B cell (primary cell): Measurements from ENCODE around the gene TMEM43. TPM values are rescaled to one million over a fixed set of nuclear protein-coding genes. Genes with fewer than 3 reads are reported as not detected.

Source experiments
- ATAC-seq: fragments of 200-7000 bp; cut with Tn5 transposase; one replicate; pipeline ENCODE4 v1.10.0; 2021; ENCODE audit warnings: low read depth, mild to moderate bottlenecking, moderate number of reproducible peaks, moderate library complexity
- CTCF ChIA-PET: fragments of 350-600 bp; sonication (Branson Sonifier 250); formaldehyde crosslinking; loops from one replicate; lab custom pipeline; 2021; ENCODE audit warnings: antibody characterized with exemption, inconsistent platforms; lab: Charles Lee
- POLR2A ChIA-PET: fragments of 350-600 bp; sonication (Branson Sonifier 250); formaldehyde crosslinking; loops from one replicate; lab custom pipeline; 2021; ENCODE audit warnings: antibody characterized with exemption; lab: Charles Lee
- DNase-seq: peaks from one replicate; pipeline ENCODE4 v3.0.0; 2013
- H2AFZ ChIP-seq: 2 replicates; pipeline ENCODE4 v1.6.1; 2012; ENCODE audit warnings: mild to moderate bottlenecking, low read depth, low read length; ENCODE audit not compliant: insufficient read depth, poor library complexity, severe bottlenecking
- H3K27ac ChIP-seq, 2 donors: 1 replicate in 1 of 2; 2 replicates in 1 of 2; pipeline ENCODE4 v1.5.1; 2012 to 2013; ENCODE audit warnings: low read length in 2 of 2, mild to moderate bottlenecking in 2 of 2, moderate library complexity in 1 of 2
- H3K27me3 ChIP-seq, 4 experiments: fragments of 200-600 bp in 1 of 4; sonication (generic) in 1 of 4; replicated peaks in 1 of 4; 1 replicate in 2 of 4; 2 replicates in 2 of 4; pipeline versions ENCODE4 v1.6.1 to v1.7.0; 2013 to 2016; ENCODE audit warnings: low read length in 3 of 4, mild to moderate bottlenecking in 2 of 4, mixed read lengths in 1 of 4, moderate library complexity in 1 of 4; ENCODE audit not compliant: insufficient read depth in 4 of 4, control insufficient read depth in 3 of 4; ENCODE audit errors: control extremely low read depth in 1 of 4
- H3K36me3 ChIP-seq, 2 experiments: replicated peaks in 1 of 2; 1 replicate in 1 of 2; 2 replicates in 1 of 2; pipeline versions ENCODE4 v1.6.1 to v1.7.1; 2013; ENCODE audit warnings: low read length in 1 of 2; ENCODE audit not compliant: insufficient read depth in 2 of 2, control insufficient read depth in 1 of 2; ENCODE audit errors: control extremely low read depth in 1 of 2, extremely low read depth in 1 of 2
- H3K4me1 ChIP-seq, 2 donors: fragments of 200-600 bp in 1 of 2; sonication (generic) in 1 of 2; 1 replicate in 1 of 2; 2 replicates in 1 of 2; pipeline versions ENCODE4 v1.5.1 to v1.6.1; 2013 to 2017; ENCODE audit warnings: low read length in 2 of 2; ENCODE audit not compliant: control insufficient read depth in 2 of 2, insufficient read depth in 2 of 2
- H3K4me2 ChIP-seq: replicated peaks from 2 replicates; pipeline ENCODE3; 2012; ENCODE audit warnings: mild to moderate bottlenecking, low read depth, low read length; ENCODE audit not compliant: poor library complexity, severe bottlenecking
- H3K4me3 ChIP-seq, 5 experiments: fragments of 200-600 bp in 1 of 5; sonication (generic) in 1 of 5; 1 replicate in 3 of 5; 2 replicates in 2 of 5; pipeline versions ENCODE4 v1.5.1 to v1.7.0; 2011 to 2016; ENCODE audit warnings: low read length in 4 of 5, mild to moderate bottlenecking in 4 of 5, low read depth in 2 of 5, control low read depth in 1 of 5, moderate library complexity in 1 of 5; ENCODE audit not compliant: insufficient read depth in 1 of 5; ENCODE audit errors: control extremely low read depth in 1 of 5, extremely low read depth in 1 of 5
- H3K79me2 ChIP-seq: fragments of 200-600 bp; sonication (generic); one replicate; pipeline ENCODE4 v1.6.0; 2016; ENCODE audit warnings: low read length; ENCODE audit not compliant: control insufficient read depth, insufficient read depth
- H3K9ac ChIP-seq: fragments of 200-600 bp; sonication (generic); 2 replicates; pipeline ENCODE4 v1.6.1; 2017; ENCODE audit warnings: mild to moderate bottlenecking, low read length, moderate library complexity
- H3K9me3 ChIP-seq, 3 donors: one replicate each; pipeline versions ENCODE4 v1.6.1 to v1.7.1; 2013; ENCODE audit warnings: low read length in 2 of 3; ENCODE audit not compliant: control insufficient read depth in 2 of 3, insufficient read depth in 1 of 3; ENCODE audit errors: control extremely low read depth in 1 of 3
- H4K20me1 ChIP-seq: 2 replicates; pipeline ENCODE4 v1.6.0; 2012; ENCODE audit warnings: mild to moderate bottlenecking, low read length; ENCODE audit not compliant: insufficient read depth, control insufficient read depth, poor library complexity, severe bottlenecking
- H3K27ac Mint-ChIP-seq: one replicate; pipeline ENCODE4 v1.8.0; 2021; ENCODE audit warnings: mixed read lengths
- H3K27me3 Mint-ChIP-seq: one replicate; pipeline ENCODE4 v1.8.0; 2021; ENCODE audit warnings: mixed read lengths
- H3K4me1 Mint-ChIP-seq: one replicate; pipeline ENCODE4 v1.8.0; 2021; ENCODE audit warnings: mixed read lengths
- H3K4me3 Mint-ChIP-seq: one replicate; pipeline ENCODE4 v1.8.0; 2021; ENCODE audit warnings: mixed read lengths
- H3K9me3 Mint-ChIP-seq: one replicate; pipeline ENCODE4 v1.8.0; 2022; ENCODE audit warnings: mixed read lengths; ENCODE audit not compliant: insufficient read depth
- EZH2 ChIP-seq: IDR thresholded peaks from 2 replicates; pipeline ENCODE4 v1.6.1; 2012; ENCODE audit warnings: borderline replicate concordance, low read depth, mild to moderate bottlenecking, moderate library complexity, low read length; ENCODE audit not compliant: insufficient read depth, poor library complexity, severe bottlenecking
- WGBS: methylation state at CpG from one replicate; pipeline ENCODE4 v1.1.5; 2013; ENCODE audit warnings: missing lambda C conversion rate; ENCODE audit not compliant: insufficient coverage; 5-methylcytosine and 5-hydroxymethylcytosine counted together
- intact Hi-C: fragments of 100-400 bp; cut with micrococcal nuclease; formaldehyde crosslinking; loops from one replicate; pipeline ENCODE4 v1.10.0; 2022
- polyA plus RNA-seq: library from polyadenylated mRNA; depleted of rRNA; stranded (reverse); fragments of >200 nt; gene quantifications from 2 replicates; pipeline ENCODE4 v1.2.3, GENCODE V29; 2012
- total RNA-seq, 2 donors: library from RNA; stranded (reverse); fragments of 120-200 nt in 1 of 2; gene quantifications; 1 replicate in 1 of 2; 2 replicates in 1 of 2; pipeline versions ENCODE4 v1.2.3 to v1.2.4, GENCODE V29; 2013 to 2022
- TF ChIP-seq, protein P1 (sequence below): fragments of 200-600 bp; IDR thresholded peaks from one replicate; pipeline ENCODE4 v1.8.0; 2022; ENCODE audit warnings: antibody characterized with exemption, mild to moderate bottlenecking

The TMEM43 gene
- total and polyA plus RNA-seq, 2 donors (not counting 1 experiment from before 2014, with no cell fraction given), result 29.5 to 37.6 TPM

DNA sequence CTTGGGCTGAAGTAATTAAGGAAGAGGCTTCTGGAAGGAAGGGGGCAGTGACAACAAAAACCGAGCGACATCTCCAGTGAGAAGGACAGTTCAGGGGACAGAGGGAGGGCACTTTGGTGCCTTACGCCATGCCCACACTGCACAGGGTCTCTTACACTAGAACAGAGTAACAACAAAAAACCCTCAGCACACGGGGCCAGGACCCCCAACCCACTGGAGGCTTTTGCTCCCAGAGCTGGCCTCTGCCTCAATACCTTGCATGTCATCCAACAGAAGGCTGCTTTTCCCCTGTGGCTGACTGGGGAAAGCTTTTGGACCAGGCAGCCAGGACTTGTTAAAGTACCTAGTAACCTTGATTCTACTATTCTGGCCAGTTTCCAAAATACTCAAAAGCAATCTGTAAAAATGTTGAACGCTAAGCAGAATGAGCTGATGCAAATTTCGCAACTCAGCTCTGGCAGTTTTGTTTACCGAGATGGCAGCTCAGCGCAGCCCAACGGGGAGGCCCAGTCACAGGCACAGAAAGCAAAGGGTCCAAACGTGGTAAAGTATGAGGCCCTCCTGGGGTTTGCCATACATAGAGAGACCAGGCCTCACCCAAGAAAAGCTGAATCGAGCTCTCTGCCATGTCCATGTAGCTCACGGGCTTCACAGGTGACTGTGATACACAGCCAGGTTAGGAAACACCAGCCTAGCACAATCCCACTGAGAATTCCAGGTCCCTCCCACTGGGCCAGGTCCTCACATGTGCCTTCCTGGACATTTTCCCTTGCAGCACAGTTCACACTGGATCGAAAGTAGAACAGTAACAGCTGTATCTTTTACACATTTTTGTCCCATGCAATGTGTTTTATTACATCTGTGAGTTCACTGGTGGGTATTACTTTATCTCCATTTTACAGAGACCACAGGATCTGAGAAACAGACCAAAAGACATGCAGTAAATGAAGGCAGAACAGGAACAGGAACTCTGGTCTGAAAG lies 6.2 kb upstream of the TMEM43 start:
- peaks cover 3 to 42% of the 10 kb centered on the region in 2 experiments for H3K36me3 ChIP-seq
- peaks cover 38% of the 10 kb centered on the region for H3K79me2 ChIP-seq
- H3K4me3 Mint-ChIP-seq, result no peak overlapping the region
- CTCF ChIA-PET, result no interaction called here
- peaks cover 16% of the 10 kb centered on the region for H3K4me1 Mint-ChIP-seq
- H3K4me1 ChIP-seq, result peaks cover 6% of the 10 kb centered on the region in 2 donors
- intact Hi-C loops, result no loop called here
- no peaks in the 10 kb centered on the region for H3K9me3 Mint-ChIP-seq
- H3K9ac ChIP-seq, result no peak overlapping the region
- DNase-seq (no peak), ATAC-seq (no peak)
- no peaks in the 10 kb centered on the region for H4K20me1 ChIP-seq
- H3K27ac ChIP-seq, result no peak overlapping the region
- no peak overlapping the region for H3K4me2 ChIP-seq
- no peaks in the 10 kb centered on the region for H3K27me3 Mint-ChIP-seq
- POLR2A ChIA-PET, result no interaction called here
- 80% methylated on average over 10 of the region's 13 CpGs for WGBS
- H2AFZ ChIP-seq, result no peak overlapping the region
- H3K9me3 ChIP-seq, result no peaks in the 10 kb centered on the region
- no peaks in the 10 kb centered on the region for H3K27me3 ChIP-seq
- TF ChIP-seq, protein P1, sequence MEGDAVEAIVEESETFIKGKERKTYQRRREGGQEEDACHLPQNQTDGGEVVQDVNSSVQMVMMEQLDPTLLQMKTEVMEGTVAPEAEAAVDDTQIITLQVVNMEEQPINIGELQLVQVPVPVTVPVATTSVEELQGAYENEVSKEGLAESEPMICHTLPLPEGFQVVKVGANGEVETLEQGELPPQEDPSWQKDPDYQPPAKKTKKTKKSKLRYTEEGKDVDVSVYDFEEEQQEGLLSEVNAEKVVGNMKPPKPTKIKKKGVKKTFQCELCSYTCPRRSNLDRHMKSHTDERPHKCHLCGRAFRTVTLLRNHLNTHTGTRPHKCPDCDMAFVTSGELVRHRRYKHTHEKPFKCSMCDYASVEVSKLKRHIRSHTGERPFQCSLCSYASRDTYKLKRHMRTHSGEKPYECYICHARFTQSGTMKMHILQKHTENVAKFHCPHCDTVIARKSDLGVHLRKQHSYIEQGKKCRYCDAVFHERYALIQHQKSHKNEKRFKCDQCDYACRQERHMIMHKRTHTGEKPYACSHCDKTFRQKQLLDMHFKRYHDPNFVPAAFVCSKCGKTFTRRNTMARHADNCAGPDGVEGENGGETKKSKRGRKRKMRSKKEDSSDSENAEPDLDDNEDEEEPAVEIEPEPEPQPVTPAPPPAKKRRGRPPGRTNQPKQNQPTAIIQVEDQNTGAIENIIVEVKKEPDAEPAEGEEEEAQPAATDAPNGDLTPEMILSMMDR, result no peak
- no peak for TF ChIP-seq EZH2
- no peak overlapping the region for H3K27ac Mint-ChIP-seq
- no peak overlapping the region for H3K4me3 ChIP-seq

DNA sequence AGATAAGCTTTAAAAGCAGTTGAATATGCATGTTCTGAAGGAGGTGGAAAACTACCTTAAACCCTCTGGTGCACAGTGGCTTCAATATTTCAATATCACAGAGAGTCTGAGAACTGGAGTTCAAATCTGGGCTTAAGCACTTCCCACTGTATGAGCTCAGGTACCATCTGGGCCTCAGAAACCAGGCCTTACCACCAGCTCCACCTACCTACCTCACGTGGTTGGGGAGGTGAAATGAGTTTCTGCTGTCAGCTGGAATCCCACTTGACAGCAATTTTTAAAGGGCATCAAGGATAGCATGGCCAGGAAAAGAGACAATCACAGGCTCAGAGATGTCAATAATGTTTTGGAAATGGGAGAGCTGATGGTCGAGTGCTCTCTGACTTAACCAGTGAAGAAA lies 5.2 kb upstream of the TMEM43 start:
- CTCF ChIA-PET, result no interaction called here

More for the DNA sequence above, 5.2 kb upstream of the TMEM43 start:
- no peak overlapping the region for H3K4me2 ChIP-seq
- no peak overlapping the region for H3K4me3 ChIP-seq
- H4K20me1 ChIP-seq, result no peaks in the 10 kb centered on the region
- H2AFZ ChIP-seq, result no peak overlapping the region
- Mint-ChIP-seq H3K27me3 (no peaks in the 10 kb centered on the region), H3K27ac (no peak overlapping the region), H3K4me3 (no peak overlapping the region), H3K4me1 (peaks cover 21% of the 10 kb centered on the region), H3K9me3 (no peaks in the 10 kb centered on the region)
- no CpG with 5 or more reads among the region's 2 CpGs for WGBS
- H3K4me1 ChIP-seq, result peaks cover 9 to 11% of the 10 kb centered on the region in 2 donors
- peaks cover 42% of the 10 kb centered on the region for H3K79me2 ChIP-seq
- no peaks in the 10 kb centered on the region for H3K9me3 ChIP-seq
- no peak overlapping the region for H3K27ac ChIP-seq
- POLR2A ChIA-PET, result no interaction called here
- DNase-seq, result no peak
- TF ChIP-seq, protein P1, result no peak
- TF ChIP-seq EZH2, result no peak
- no peak for ATAC-seq
- H3K9ac ChIP-seq, result no peak overlapping the region
- peaks cover 3 to 33% of the 10 kb centered on the region in 2 experiments for H3K36me3 ChIP-seq
- intact Hi-C loops, result loop anchor here (5.0 to 10.0 kb wide), 4 partner anchors 43 to 1562 kb away; partner anchors contain the start of genes BTD, HACL1 and MKRN2
- no peaks in the 10 kb centered on the region for H3K27me3 ChIP-seq
